ENCODE results near the gene PUDP. TPM values are rescaled to one million over a fixed set of nuclear protein-coding genes. Genes with fewer than 3 reads are reported as not detected.

The PUDP gene
- total RNA-seq, 4 donors from 2014 or later: 7.2 to 31.2 (median 22.8) TPM

GRCh38 chrX:7155163-7155562 is 7.2 kb upstream of the PUDP start:
- H3K27me3 ChIP-seq: no peaks in the 10 kb centered on the region
- intact Hi-C loops (cut with DNase I; ENCODE audit: low total_unique reads): no loop called here
- ATAC-seq: no peak
- DNase-seq: no peak
- H3K4me3 ChIP-seq: no peak overlapping the region
- no peaks in the 10 kb centered on the region for H3K36me3 ChIP-seq
- no peaks in the 10 kb centered on the region for H3K9me3 ChIP-seq
- in situ Hi-C loops (cut with MboI; ENCODE audit: low sequenced_read_pairs in 4 of 4): no loop called here
- no peak overlapping the region for H3K27ac ChIP-seq
- TF ChIP-seq CTCF (IDR thresholded peaks at IDR 0.05 in 4 of 5, conservative IDR thresholded peaks at IDR 0.05 in 1 of 5) (no peak), POLR2A (IDR thresholded peaks at IDR 0.05) (no peak)
- no peaks in the 10 kb centered on the region for H3K4me1 ChIP-seq

GRCh38 chrX:7154041-7154597 is 6.2 kb upstream of the PUDP start:
- ATAC-seq (no peak), DNase-seq (no peak)
- Histone ChIP-seq H3K9me3 (no peaks in the 10 kb centered on the region), H3K27ac (no peak overlapping the region), H3K4me3 (no peak overlapping the region), H3K36me3 (no peaks in the 10 kb centered on the region), H3K27me3 (no peaks in the 10 kb centered on the region), H3K4me1 (no peaks in the 10 kb centered on the region)
- in situ Hi-C loops (cut with MboI; ENCODE audit: low sequenced_read_pairs in 4 of 4): no loop called here
- intact Hi-C loops (cut with DNase I; ENCODE audit: low total_unique reads): no loop called here
- TF ChIP-seq CTCF (IDR thresholded peaks at IDR 0.05 in 4 of 5, conservative IDR thresholded peaks at IDR 0.05 in 1 of 5): no peak
- no peak for TF ChIP-seq POLR2A (IDR thresholded peaks at IDR 0.05)

- Histone ChIP-seq H3K4me3 (no peak overlapping the region), H3K4me1 (no peaks in the 10 kb centered on the region), H3K9me3 (no peaks in the 10 kb centered on the region), H3K36me3 (no peaks in the 10 kb centered on the region), H3K27me3 (no peaks in the 10 kb centered on the region), H3K27ac (no peak overlapping the region)
- DNase-seq: no peak
- intact Hi-C loops (cut with DNase I; ENCODE audit: low total_unique reads) (no loop called here), in situ Hi-C loops (cut with MboI; ENCODE audit: low sequenced_read_pairs in 4 of 4) (no loop called here)
- ATAC-seq: no peak
- TF ChIP-seq POLR2A (IDR thresholded peaks at IDR 0.05) (no peak), CTCF (IDR thresholded peaks at IDR 0.05 in 4 of 5, conservative IDR thresholded peaks at IDR 0.05 in 1 of 5) (no peak)
These were observed 5.3 kb upstream of the PUDP start for GRCh38 chrX:7153231-7153630.

GRCh38 chrX:7149411-7149810 is 1.5 kb upstream of the PUDP start:
- H3K27ac ChIP-seq: no peak overlapping the region
- no peak for DNase-seq
- TF ChIP-seq CTCF (IDR thresholded peaks at IDR 0.05 in 4 of 5, conservative IDR thresholded peaks at IDR 0.05 in 1 of 5) (no peak), POLR2A (IDR thresholded peaks at IDR 0.05) (no peak)
- H3K27me3 ChIP-seq: no peaks in the 10 kb centered on the region
- intact Hi-C loops (cut with DNase I; ENCODE audit: low total_unique reads) (loop anchor here (5.0 to 10.0 kb wide), 2 partner anchors 95 to 778 kb away; partner anchors contain the start of gene PNPLA4), in situ Hi-C loops (cut with MboI; ENCODE audit: low sequenced_read_pairs in 4 of 4) (no loop called here)
- H3K36me3 ChIP-seq: no peaks in the 10 kb centered on the region
- H3K9me3 ChIP-seq: no peaks in the 10 kb centered on the region
- no peak overlapping the region for H3K4me3 ChIP-seq
- H3K4me1 ChIP-seq: peaks cover 0 to 8% of the 10 kb centered on the region in 2 donors
- no peak for ATAC-seq

All from gastrocnemius medialis (tissue), 4 donors.